Left lung (tissue), 10 donors: ENCODE data around the gene TBCA. TPM values are rescaled to one million over a fixed set of nuclear protein-coding genes. Genes with fewer than 3 reads are reported as not detected.

Experiments used
- ATAC-seq: fragments of 200-7000 bp; cut with Tn5 transposase; one replicate; pipeline ENCODE4 v1.9.1; 2020; ENCODE audit warnings: moderate library complexity
- DNase-seq, 4 donors: peaks; one replicate each; pipeline ENCODE4 v3.0.0-alpha.2; 2013 to 2020
- H3K27ac ChIP-seq, 2 donors: fragments of 200-600 bp; sonication (generic) in 1 of 2; one replicate each; pipeline versions ENCODE4 v1.5.0 to v1.8.0; 2020 to 2021
- H3K27me3 ChIP-seq, 2 donors: fragments of 200-600 bp; sonication (generic) in 1 of 2; one replicate each; pipeline versions ENCODE4 v1.5.0 to v1.8.0; 2020 to 2021
- H3K36me3 ChIP-seq, 2 donors: fragments of 200-600 bp; sonication (generic) in 1 of 2; one replicate each; pipeline versions ENCODE4 v1.5.0 to v1.8.0; 2020 to 2021
- H3K4me1 ChIP-seq, 2 donors: fragments of 200-600 bp; one replicate each; pipeline ENCODE4 v1.8.0; 2021
- H3K4me3 ChIP-seq, 2 donors: fragments of 200-600 bp; sonication (generic) in 1 of 2; one replicate each; pipeline versions ENCODE4 v1.5.0 to v1.8.0; 2020 to 2021; ENCODE audit warnings: mild to moderate bottlenecking in 1 of 2
- H3K9me3 ChIP-seq, 2 donors: fragments of 200-600 bp; sonication (generic) in 1 of 2; one replicate each; pipeline versions ENCODE4 v1.5.0 to v1.8.0; 2020 to 2021
- intact Hi-C, 2 donors: fragments of 100-400 bp; cut with DNase I; formaldehyde crosslinking; loops; one replicate each; pipeline versions ENCODE4 v1.11.2 to v1.14.2; 2022
- polyA plus RNA-seq, 6 donors: library from polyadenylated mRNA; unstranded; fragments of 120-200 nt; gene quantifications; one replicate each; pipeline ENCODE4 v1.2.1, GENCODE V29; 2013; ENCODE audit not compliant: insufficient read length in 6 of 6
- total RNA-seq, 2 donors: library from RNA; stranded (reverse); fragmentation: NEBNext Ultra II Directional; extraction: Animal tissue kit (Norgen Biotek cat#: 25700); gene quantifications; one replicate each; pipeline ENCODE4 v1.2.1, GENCODE V29; 2021
- TF ChIP-seq, protein P1 (sequence below), 2 donors: fragments of 200-600 bp; sonication (generic) in 1 of 2; IDR thresholded peaks; one replicate each; pipeline versions ENCODE4 v1.5.0 to v1.8.0; 2021; ENCODE audit warnings: antibody characterized with exemption in 2 of 2
- donor health status: DM: no; HTN: yes; CAD: no.
- donor health status: DM: no; HTN: no; CAD: no.

Gene TBCA
- total and polyA plus RNA-seq, 8 donors = 117 to 315 (median 251) TPM

- TF ChIP-seq, protein P1, sequence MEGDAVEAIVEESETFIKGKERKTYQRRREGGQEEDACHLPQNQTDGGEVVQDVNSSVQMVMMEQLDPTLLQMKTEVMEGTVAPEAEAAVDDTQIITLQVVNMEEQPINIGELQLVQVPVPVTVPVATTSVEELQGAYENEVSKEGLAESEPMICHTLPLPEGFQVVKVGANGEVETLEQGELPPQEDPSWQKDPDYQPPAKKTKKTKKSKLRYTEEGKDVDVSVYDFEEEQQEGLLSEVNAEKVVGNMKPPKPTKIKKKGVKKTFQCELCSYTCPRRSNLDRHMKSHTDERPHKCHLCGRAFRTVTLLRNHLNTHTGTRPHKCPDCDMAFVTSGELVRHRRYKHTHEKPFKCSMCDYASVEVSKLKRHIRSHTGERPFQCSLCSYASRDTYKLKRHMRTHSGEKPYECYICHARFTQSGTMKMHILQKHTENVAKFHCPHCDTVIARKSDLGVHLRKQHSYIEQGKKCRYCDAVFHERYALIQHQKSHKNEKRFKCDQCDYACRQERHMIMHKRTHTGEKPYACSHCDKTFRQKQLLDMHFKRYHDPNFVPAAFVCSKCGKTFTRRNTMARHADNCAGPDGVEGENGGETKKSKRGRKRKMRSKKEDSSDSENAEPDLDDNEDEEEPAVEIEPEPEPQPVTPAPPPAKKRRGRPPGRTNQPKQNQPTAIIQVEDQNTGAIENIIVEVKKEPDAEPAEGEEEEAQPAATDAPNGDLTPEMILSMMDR (IDR thresholded peaks at IDR 0.05) = no peak
- no peaks in the 10 kb centered on the region for H3K36me3 ChIP-seq
- intact Hi-C loops = no loop called here
- H3K27ac ChIP-seq = no peak overlapping the region
- DNase-seq (no peak), ATAC-seq (no peak)
- H3K4me3 ChIP-seq = no peak overlapping the region
- peaks cover 98 to 100% of the 10 kb centered on the region in 2 donors for H3K27me3 ChIP-seq
- H3K9me3 ChIP-seq = no peaks in the 10 kb centered on the region
- peaks cover 0 to 49% of the 10 kb centered on the region in 2 donors for H3K4me1 ChIP-seq
These were observed 134.7 kb downstream of the TBCA start for GRCh38 chr5:77641397-77641943.

Other genes with a start within 250 kb of the TBCA start
- gene OTP, start 137.6 kb downstream of the TBCA start, total RNA-seq = not detected
- gene OTP, start 137.6 kb downstream of the TBCA start, polyA plus RNA-seq = not detected